Pericardium fibroblast (primary cell): Measurements from ENCODE around the gene BTG1. TPM values are rescaled to one million over a fixed set of nuclear protein-coding genes. Genes with fewer than 3 reads are reported as not detected.

Experiments
- total RNA-seq: library from RNA; depleted of rRNA; stranded (reverse); fragments of >200 nt; gene quantifications from 2 replicates; pipeline ENCODE4 v1.2.3, GENCODE V29; 2015

BTG1 gene
- 15.2 and 37.8 TPM in 2 replicates for total RNA-seq

DNA sequence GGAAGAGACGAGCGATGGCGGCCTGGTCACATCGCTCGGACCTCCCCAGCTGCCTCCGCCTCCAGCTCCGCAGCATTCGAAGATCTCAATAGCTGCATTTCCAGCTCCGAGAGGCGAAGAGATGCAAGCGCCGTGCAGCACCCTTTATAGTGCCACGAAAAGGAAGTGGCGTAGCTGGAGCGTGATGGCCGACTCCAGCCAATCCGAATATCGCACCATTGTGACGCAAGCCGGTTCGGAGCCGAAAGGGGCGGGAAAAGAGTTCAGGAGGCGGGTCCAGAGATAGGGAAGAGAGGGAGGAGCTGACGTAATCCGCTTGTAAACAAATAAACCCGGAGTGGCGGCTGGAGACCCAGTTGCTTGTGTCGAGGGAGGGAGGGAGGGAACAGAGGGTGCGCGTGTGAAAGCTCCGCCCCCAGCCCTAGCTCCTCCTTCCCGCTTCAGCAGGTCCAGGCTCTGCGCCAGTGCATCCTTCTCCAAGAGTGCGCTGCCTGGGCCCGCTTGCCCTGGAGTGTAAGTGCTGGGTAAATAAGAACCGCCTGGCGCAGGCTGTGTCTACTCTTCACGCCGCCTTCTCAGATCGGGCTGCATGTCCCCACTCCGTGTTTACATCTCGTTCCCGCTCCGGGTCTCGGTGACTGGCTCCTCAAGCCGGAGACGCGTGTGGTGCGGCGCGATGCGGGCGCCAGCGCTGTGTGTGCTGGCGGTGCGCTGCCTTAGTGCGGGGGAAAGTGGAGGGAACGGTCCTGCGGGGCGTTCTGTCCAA lies at the start of gene BTG1:
Gene BTG1, minus strand, starts transcription at position 116 of the 766 bp plus-strand sequence. CDS start 311 bp downstream, outside the sequence.

